HEK293 (cell line): ENCODE data around the gene MIEF2.
A peak's percentile ranks its signal among the peaks of the same experiment; 100 is the strongest.

Experiments used
- CTCF ChIA-PET: fragments of 350-600 bp; formaldehyde crosslinking; extraction: SDS; loops from one replicate; lab custom pipeline; 2021; ENCODE audit warnings: antibody characterized with exemption; lab: Yijun Ruan, JAX
- POLR2A ChIA-PET: fragments of 300-600 bp; formaldehyde crosslinking; extraction: SDS; loops from one replicate; lab custom pipeline; 2020; ENCODE audit warnings: antibody characterized with exemption, inconsistent platforms; lab: Yijun Ruan, JAX
- H3K27ac ChIP-seq: fragments of 200-500 bp; sonication (Bioruptor generic); 2 replicates; pipeline ENCODE4 v1.5.1; 2014; ENCODE audit warnings: low read depth, low read length, control low read depth, inconsistent platforms; ENCODE audit errors: extremely low read depth
- H3K36me3 ChIP-seq, 2 experiments: fragments of 200-500 bp in 1 of 2; sonication (Bioruptor generic) in 1 of 2; 1 replicate in 1 of 2; 2 replicates in 1 of 2; pipeline ENCODE4 v1.5.1; 2014 to 2017; ENCODE audit warnings: inconsistent platforms in 2 of 2, low read length in 2 of 2; ENCODE audit not compliant: control insufficient read depth in 2 of 2, insufficient read depth in 1 of 2
- H3K4me1 ChIP-seq: fragments of 200-500 bp; sonication (Bioruptor generic); 2 replicates; pipeline ENCODE4 v1.5.1; 2014; ENCODE audit warnings: mild to moderate bottlenecking, low read length, inconsistent platforms; ENCODE audit not compliant: control insufficient read depth, insufficient read depth
- H3K4me3 ChIP-seq: 2 replicates; pipeline ENCODE4 v1.5.1; 2011; ENCODE audit warnings: low read depth, mild to moderate bottlenecking, control low read depth, low read length, moderate library complexity
- H3K9me3 ChIP-seq: fragments of 200-500 bp; sonication (Bioruptor generic); 2 replicates; pipeline ENCODE4 v1.5.1; 2014; ENCODE audit warnings: low read depth, low read length, inconsistent platforms; ENCODE audit not compliant: control insufficient read depth, insufficient read depth
- GLIS1 ChIP-seq: fragments of 450-650 bp; formaldehyde crosslinking; IDR thresholded peaks from 2 replicates; pipeline ENCODE4 v1.5.1; 2016; ENCODE audit warnings: missing biosample characterization, missing genetic modification characterization
- KLF1 ChIP-seq: fragments of 450-650 bp; formaldehyde crosslinking; IDR thresholded peaks from 2 replicates; pipeline ENCODE4 v1.5.1; 2016; ENCODE audit warnings: missing biosample characterization, missing genetic modification characterization
- KLF10 ChIP-seq: fragments of 450-650 bp; IDR thresholded peaks from 2 replicates; pipeline ENCODE4 v1.5.1; 2018; ENCODE audit warnings: missing biosample characterization, mild to moderate bottlenecking, missing genetic modification characterization
- KLF7 ChIP-seq: fragments of 450-650 bp; formaldehyde crosslinking; IDR thresholded peaks from 2 replicates; pipeline ENCODE4 v1.5.1; 2016; ENCODE audit warnings: missing biosample characterization, missing genetic modification characterization, borderline replicate concordance
- WT1 ChIP-seq: fragments of 450-650 bp; formaldehyde crosslinking; IDR thresholded peaks from 2 replicates; pipeline ENCODE4 v1.5.1; 2016; ENCODE audit warnings: missing biosample characterization, missing genetic modification characterization
- YY1 ChIP-seq: fragments of 450-650 bp; formaldehyde crosslinking; IDR thresholded peaks from 2 replicates; pipeline ENCODE4 v1.5.1; 2018; ENCODE audit warnings: missing biosample characterization, missing genetic modification characterization
- ZBTB17 ChIP-seq: fragments of 450-650 bp; formaldehyde crosslinking; IDR thresholded peaks from 2 replicates; pipeline ENCODE4 v1.5.1; 2016; ENCODE audit warnings: missing biosample characterization, missing genetic modification characterization
- ZFHX2 ChIP-seq: fragments of 450-650 bp; formaldehyde crosslinking; conservative IDR thresholded peaks from 2 replicates; pipeline ENCODE4 v1.5.1; 2016; ENCODE audit warnings: missing biosample characterization, missing genetic modification characterization
- ZIC2 ChIP-seq: fragments of 450-650 bp; formaldehyde crosslinking; IDR thresholded peaks from 2 replicates; pipeline ENCODE4 v1.5.1; 2016; ENCODE audit warnings: missing biosample characterization, missing genetic modification characterization
- ZNF138 ChIP-seq: fragments of 450-650 bp; formaldehyde crosslinking; IDR thresholded peaks from 2 replicates; pipeline ENCODE4 v1.5.1; 2016; ENCODE audit warnings: missing biosample characterization, missing genetic modification characterization, borderline replicate concordance
- ZNF155 ChIP-seq: fragments of 450-650 bp; formaldehyde crosslinking; IDR thresholded peaks from 2 replicates; pipeline ENCODE4 v1.5.1; 2016; ENCODE audit warnings: missing biosample characterization, missing genetic modification characterization
- ZNF19 ChIP-seq: fragments of 450-650 bp; formaldehyde crosslinking; IDR thresholded peaks from 2 replicates; pipeline ENCODE4; 2016; ENCODE audit warnings: missing biosample characterization, missing genetic modification characterization, low read depth
- ZNF324 ChIP-seq: fragments of 450-650 bp; formaldehyde crosslinking; IDR thresholded peaks from 2 replicates; pipeline ENCODE4 v1.5.1; 2016; ENCODE audit warnings: missing biosample characterization, missing genetic modification characterization
- ZNF350 ChIP-seq: fragments of 450-650 bp; formaldehyde crosslinking; IDR thresholded peaks from 2 replicates; pipeline ENCODE4 v1.5.0; 2017; ENCODE audit warnings: missing biosample characterization, mild to moderate bottlenecking, missing genetic modification characterization
- ZNF426 ChIP-seq: fragments of 450-650 bp; formaldehyde crosslinking; IDR thresholded peaks from 2 replicates; pipeline ENCODE4 v1.5.1; 2017; ENCODE audit warnings: missing biosample characterization, missing genetic modification characterization, mild to moderate bottlenecking, inconsistent platforms, moderate library complexity
- ZNF510 ChIP-seq: fragments of 450-650 bp; formaldehyde crosslinking; IDR thresholded peaks from 2 replicates; pipeline ENCODE4 v1.5.1; 2018; ENCODE audit warnings: mild to moderate bottlenecking, missing genetic modification characterization, missing biosample characterization; ENCODE audit not compliant: insufficient replicate concordance
- ZNF555 ChIP-seq: fragments of 450-650 bp; formaldehyde crosslinking; conservative IDR thresholded peaks from 2 replicates; pipeline ENCODE4 v1.5.1; 2017; ENCODE audit warnings: missing biosample characterization, mild to moderate bottlenecking, missing genetic modification characterization, inconsistent platforms
- ZNF558 ChIP-seq: fragments of 450-650 bp; formaldehyde crosslinking; IDR thresholded peaks from 2 replicates; pipeline ENCODE4 v1.5.1; 2016; ENCODE audit warnings: missing biosample characterization, missing genetic modification characterization
- ZNF560 ChIP-seq: fragments of 450-650 bp; formaldehyde crosslinking; IDR thresholded peaks from 2 replicates; pipeline ENCODE4 v1.5.1; 2017; ENCODE audit warnings: missing biosample characterization, missing genetic modification characterization, borderline replicate concordance
- ZNF623 ChIP-seq: fragments of 450-650 bp; formaldehyde crosslinking; IDR thresholded peaks from 2 replicates; pipeline ENCODE4 v1.5.1; 2016; ENCODE audit warnings: missing biosample characterization, missing genetic modification characterization
- ZNF701 ChIP-seq: fragments of 450-650 bp; formaldehyde crosslinking; IDR thresholded peaks from 2 replicates; pipeline ENCODE4 v1.5.1; 2016; ENCODE audit warnings: missing biosample characterization, missing genetic modification characterization
- ZXDB ChIP-seq: fragments of 450-650 bp; formaldehyde crosslinking; IDR thresholded peaks from 2 replicates; pipeline ENCODE4 v1.5.1; 2016; ENCODE audit warnings: missing biosample characterization, missing genetic modification characterization
- TF ChIP-seq, protein P1 (sequence below): fragments of 450-650 bp; formaldehyde crosslinking; IDR thresholded peaks from 2 replicates; pipeline ENCODE4 v1.5.1; 2017; ENCODE audit warnings: missing biosample characterization, missing genetic modification characterization
- TF ChIP-seq, protein P2 (sequence below): fragments of 450-650 bp; formaldehyde crosslinking; IDR thresholded peaks from 2 replicates; pipeline ENCODE4 v1.5.1; 2016; ENCODE audit warnings: missing biosample characterization, missing genetic modification characterization
- TF ChIP-seq, protein P3 (sequence below): fragments of 450-650 bp; formaldehyde crosslinking; IDR thresholded peaks from 2 replicates; pipeline ENCODE4 v1.5.1; 2016; ENCODE audit warnings: missing biosample characterization, missing genetic modification characterization

MIEF2 gene

DNA sequence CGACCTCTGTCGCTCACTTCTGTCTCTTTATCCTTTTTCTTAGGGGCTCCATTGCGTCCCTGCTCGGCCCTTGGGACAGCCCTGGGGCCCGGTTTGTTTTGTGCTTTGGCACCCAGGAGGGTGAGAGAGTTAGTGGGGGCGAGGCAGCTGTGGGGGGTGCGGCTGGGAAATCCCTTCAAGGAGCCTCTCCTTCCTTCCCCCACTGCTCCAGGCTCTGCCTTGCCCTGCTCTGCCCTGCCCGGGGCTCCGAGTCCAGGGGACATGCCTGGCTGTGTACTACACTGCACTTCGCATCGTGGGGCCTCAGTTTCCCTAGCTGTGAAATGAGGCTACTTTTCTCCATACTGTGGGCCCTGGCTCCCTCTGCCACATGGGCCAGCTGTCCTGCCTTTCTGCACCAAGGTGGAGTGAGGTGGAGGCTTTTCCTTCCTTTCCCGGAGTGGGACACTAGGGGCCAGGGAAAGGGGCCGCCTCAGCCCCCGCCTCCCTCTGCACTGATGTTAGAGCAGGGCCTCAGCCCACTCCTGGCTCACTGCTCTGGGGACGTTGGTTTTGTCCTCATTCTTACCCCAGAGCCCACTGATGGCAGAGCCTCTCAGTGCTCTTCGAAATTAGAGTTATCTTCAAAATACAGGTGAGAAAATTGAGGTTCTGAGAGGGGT lies 34.0 kb upstream of the MIEF2 start (continued):
- peak; percentile 85 for TF ChIP-seq GLIS1 (tag by site-specific recombination)
- peak; percentile 21; the same call in 1 of the 2 replicates for TF ChIP-seq ZIC2 (tag by site-specific recombination)
- TF ChIP-seq KLF7: no peak
- no peak for TF ChIP-seq ZNF350

DNA sequence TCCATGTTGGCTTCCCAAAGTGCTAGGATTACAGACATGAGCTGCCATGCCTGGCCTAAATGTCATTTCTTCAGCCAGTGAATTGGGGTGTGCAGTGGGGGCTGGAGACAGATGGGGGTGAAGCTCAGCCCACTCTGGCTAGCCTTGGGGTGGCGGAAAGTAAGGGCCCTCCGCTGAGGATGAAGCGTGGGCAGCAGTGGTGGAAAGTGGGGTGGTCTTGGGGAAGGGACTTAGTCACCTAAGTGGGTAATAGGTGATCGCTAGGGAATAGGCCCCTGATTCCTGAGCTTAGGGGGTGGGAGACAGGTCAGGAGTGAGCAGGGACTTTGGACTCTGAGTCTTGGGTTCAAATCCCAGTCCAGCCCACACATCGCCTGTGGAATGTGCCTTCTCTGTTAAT lies 32.8 kb upstream of the MIEF2 start:
- Histone ChIP-seq H3K9me3 (no peaks in the 10 kb centered on the region), H3K4me1 (peaks cover 4% of the 10 kb centered on the region; the same call in 1 of the 2 replicates), H3K4me3 (no peak overlapping the region)
- CTCF ChIA-PET: no interaction called here
- TF ChIP-seq, protein P1, sequence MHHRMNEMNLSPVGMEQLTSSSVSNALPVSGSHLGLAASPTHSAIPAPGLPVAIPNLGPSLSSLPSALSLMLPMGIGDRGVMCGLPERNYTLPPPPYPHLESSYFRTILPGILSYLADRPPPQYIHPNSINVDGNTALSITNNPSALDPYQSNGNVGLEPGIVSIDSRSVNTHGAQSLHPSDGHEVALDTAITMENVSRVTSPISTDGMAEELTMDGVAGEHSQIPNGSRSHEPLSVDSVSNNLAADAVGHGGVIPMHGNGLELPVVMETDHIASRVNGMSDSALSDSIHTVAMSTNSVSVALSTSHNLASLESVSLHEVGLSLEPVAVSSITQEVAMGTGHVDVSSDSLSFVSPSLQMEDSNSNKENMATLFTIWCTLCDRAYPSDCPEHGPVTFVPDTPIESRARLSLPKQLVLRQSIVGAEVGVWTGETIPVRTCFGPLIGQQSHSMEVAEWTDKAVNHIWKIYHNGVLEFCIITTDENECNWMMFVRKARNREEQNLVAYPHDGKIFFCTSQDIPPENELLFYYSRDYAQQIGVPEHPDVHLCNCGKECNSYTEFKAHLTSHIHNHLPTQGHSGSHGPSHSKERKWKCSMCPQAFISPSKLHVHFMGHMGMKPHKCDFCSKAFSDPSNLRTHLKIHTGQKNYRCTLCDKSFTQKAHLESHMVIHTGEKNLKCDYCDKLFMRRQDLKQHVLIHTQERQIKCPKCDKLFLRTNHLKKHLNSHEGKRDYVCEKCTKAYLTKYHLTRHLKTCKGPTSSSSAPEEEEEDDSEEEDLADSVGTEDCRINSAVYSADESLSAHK (tag by site-specific recombination): no peak
- TF ChIP-seq ZNF701 (tag by site-specific recombination) (no peak), ZNF19 (no peak), ZNF138 (tag by site-specific recombination) (no peak), ZNF560 (tag by site-specific recombination) (no peak), ZNF426 (no peak), ZNF623 (tag by site-specific recombination) (no peak), ZNF558 (tag by site-specific recombination) (no peak), YY1 (no peak), ZNF155 (no peak), WT1 (tag by site-specific recombination) (no peak), ZXDB (tag by site-specific recombination) (no peak), ZNF510 (no peak), KLF10 (tag by site-specific recombination) (no peak)
- TF ChIP-seq, protein P2, sequence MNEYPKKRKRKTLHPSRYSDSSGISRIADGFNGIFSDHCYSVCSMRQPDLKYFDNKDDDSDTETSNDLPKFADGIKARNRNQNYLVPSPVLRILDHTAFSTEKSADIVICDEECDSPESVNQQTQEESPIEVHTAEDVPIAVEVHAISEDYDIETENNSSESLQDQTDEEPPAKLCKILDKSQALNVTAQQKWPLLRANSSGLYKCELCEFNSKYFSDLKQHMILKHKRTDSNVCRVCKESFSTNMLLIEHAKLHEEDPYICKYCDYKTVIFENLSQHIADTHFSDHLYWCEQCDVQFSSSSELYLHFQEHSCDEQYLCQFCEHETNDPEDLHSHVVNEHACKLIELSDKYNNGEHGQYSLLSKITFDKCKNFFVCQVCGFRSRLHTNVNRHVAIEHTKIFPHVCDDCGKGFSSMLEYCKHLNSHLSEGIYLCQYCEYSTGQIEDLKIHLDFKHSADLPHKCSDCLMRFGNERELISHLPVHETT: no peak
- TF ChIP-seq, all 188 proteins: peak for 0
- POLR2A ChIA-PET: no interaction called here
- peaks cover 0 to 16% of the 10 kb centered on the region in 2 experiments; a peak in 2 of 3 replicates for H3K36me3 ChIP-seq
- no peak overlapping the region for H3K27ac ChIP-seq

DNA sequence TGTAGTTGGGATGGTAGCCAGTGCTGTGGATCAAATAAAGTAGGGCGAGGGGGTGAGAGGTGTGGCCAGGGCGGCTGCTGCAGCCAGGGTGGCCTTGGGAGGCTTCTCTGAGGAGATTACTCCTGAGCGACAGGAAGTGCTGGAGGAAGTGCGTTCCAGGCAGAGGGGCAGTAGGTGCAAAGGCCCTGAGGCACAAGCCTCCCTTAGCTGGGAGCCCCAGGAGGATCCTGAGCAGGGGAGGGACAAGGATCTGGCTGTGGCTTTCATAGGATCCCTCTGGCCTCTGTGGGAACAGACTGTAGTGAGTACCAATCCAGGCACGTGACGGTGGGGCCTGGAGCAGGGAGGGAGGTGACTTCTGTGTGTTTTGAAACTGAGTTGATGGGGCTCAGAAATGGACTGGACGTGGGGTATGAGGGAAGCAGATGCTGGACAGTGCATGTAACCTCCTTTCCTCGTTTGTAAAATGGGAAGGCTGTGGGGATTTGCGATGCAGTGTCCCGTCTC lies 32.2 kb upstream of the MIEF2 start:
- Histone ChIP-seq H3K36me3 (peaks cover 0 to 22% of the 10 kb centered on the region in 2 experiments; a peak in 2 of 3 replicates), H3K4me1 (peaks cover 4% of the 10 kb centered on the region; the same call in 1 of the 2 replicates), H3K9me3 (no peaks in the 10 kb centered on the region), H3K27ac (no peak overlapping the region), H3K4me3 (no peak overlapping the region)
- ChIA-PET POLR2A (no interaction called here), CTCF (no interaction called here)
- TF ChIP-seq ZNF555 (no peak), KLF1 (tag by site-specific recombination) (0 out of 2 replicates have a peak, but pooled peaks have one; percentile 10), ZBTB17 (no peak), ZNF324 (tag by site-specific recombination) (no peak), ZFHX2 (tag by site-specific recombination) (no peak), ZNF623 (tag by site-specific recombination) (peak; percentile 99)
- TF ChIP-seq, protein P3, sequence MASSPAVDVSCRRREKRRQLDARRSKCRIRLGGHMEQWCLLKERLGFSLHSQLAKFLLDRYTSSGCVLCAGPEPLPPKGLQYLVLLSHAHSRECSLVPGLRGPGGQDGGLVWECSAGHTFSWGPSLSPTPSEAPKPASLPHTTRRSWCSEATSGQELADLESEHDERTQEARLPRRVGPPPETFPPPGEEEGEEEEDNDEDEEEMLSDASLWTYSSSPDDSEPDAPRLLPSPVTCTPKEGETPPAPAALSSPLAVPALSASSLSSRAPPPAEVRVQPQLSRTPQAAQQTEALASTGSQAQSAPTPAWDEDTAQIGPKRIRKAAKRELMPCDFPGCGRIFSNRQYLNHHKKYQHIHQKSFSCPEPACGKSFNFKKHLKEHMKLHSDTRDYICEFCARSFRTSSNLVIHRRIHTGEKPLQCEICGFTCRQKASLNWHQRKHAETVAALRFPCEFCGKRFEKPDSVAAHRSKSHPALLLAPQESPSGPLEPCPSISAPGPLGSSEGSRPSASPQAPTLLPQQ (tag by site-specific recombination): no peak
